ENCODE results near the gene AGTRAP. TPM values are rescaled to one million over a fixed set of nuclear protein-coding genes. Genes with fewer than 3 reads are reported as not detected.

Gene AGTRAP
- total and polyA plus RNA-seq, 9 of the 15 experiments (the other 6 are each of a cell fraction or from before 2014, with no cell fraction given) = 26.8 to 105 (median 57.5) TPM

DNA sequence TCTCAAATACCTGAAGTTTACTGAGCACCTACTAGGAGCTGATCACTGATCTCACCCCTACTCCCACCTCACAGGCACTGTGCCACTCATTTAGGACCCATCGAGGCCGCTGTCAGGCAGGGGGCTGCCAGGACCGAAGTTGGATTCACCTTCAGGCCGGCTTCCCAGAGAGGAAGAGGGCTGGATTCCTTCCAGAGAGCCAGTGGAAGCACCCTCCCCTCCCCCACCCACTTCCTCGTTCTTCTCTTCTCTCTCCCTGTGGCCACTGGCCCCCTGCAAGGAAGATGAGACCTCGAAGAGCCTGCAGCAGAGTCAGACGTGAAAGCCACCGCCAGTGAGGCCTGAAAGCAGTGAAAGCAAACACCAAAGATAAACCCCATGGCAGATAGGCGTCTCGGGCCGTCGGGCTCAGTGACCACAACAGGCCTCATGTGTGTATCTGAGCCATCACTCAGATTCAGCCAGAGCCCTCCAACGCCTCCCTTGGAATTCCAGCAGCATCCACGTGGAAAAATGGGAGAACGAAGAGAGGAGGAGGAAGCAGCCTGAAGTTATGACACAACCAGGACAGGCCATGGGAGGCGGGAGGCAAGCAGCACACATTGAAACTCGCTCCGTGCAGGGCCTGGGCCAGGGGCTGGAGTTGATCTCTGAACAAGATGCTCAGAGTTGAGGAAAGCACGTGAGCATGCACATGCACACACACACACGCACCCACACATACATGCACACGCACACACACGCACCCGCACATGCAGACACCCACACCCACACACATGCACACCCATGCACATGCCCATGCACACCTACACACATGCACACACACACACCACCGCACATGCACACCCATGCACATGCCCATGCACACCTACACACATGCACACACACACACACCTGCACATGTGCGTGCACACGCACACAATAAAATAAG is 6.2 kb upstream of the AGTRAP start (continued):
- no peak for TF ChIP-seq ZKSCAN3 (CRISPR knock-in tag; IDR thresholded peaks at IDR 0.05)
- TF ChIP-seq XRCC5 (IDR thresholded peaks at IDR 0.05; ENCODE audit: low read depth, low read length) = no peak
- TF ChIP-seq, protein P1, sequence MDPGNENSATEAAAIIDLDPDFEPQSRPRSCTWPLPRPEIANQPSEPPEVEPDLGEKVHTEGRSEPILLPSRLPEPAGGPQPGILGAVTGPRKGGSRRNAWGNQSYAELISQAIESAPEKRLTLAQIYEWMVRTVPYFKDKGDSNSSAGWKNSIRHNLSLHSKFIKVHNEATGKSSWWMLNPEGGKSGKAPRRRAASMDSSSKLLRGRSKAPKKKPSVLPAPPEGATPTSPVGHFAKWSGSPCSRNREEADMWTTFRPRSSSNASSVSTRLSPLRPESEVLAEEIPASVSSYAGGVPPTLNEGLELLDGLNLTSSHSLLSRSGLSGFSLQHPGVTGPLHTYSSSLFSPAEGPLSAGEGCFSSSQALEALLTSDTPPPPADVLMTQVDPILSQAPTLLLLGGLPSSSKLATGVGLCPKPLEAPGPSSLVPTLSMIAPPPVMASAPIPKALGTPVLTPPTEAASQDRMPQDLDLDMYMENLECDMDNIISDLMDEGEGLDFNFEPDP (CRISPR knock-in tag; IDR thresholded peaks at IDR 0.05) = no peak
- TF ChIP-seq, protein P2, sequence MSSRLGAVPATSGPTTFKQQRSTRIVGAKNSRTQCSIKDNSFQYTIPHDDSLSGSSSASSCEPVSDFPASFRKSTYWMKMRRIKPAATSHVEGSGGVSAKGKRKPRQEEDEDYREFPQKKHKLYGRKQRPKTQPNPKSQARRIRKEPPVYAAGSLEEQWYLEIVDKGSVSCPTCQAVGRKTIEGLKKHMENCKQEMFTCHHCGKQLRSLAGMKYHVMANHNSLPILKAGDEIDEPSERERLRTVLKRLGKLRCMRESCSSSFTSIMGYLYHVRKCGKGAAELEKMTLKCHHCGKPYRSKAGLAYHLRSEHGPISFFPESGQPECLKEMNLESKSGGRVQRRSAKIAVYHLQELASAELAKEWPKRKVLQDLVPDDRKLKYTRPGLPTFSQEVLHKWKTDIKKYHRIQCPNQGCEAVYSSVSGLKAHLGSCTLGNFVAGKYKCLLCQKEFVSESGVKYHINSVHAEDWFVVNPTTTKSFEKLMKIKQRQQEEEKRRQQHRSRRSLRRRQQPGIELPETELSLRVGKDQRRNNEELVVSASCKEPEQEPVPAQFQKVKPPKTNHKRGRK (tag; IDR thresholded peaks at IDR 0.05) = no peak
- TF ChIP-seq, protein P3, sequence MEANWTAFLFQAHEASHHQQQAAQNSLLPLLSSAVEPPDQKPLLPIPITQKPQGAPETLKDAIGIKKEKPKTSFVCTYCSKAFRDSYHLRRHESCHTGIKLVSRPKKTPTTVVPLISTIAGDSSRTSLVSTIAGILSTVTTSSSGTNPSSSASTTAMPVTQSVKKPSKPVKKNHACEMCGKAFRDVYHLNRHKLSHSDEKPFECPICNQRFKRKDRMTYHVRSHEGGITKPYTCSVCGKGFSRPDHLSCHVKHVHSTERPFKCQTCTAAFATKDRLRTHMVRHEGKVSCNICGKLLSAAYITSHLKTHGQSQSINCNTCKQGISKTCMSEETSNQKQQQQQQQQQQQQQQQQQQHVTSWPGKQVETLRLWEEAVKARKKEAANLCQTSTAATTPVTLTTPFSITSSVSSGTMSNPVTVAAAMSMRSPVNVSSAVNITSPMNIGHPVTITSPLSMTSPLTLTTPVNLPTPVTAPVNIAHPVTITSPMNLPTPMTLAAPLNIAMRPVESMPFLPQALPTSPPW (CRISPR knock-in tag; IDR thresholded peaks at IDR 0.05) = peak; percentile 27; the same call in 1 of the 2 replicates
- TF ChIP-seq HDAC1 (IDR thresholded peaks at IDR 0.05) = peak in 1 of 2 experiments; percentile 74; a peak in 2 of 4 replicates
- TF ChIP-seq RBM25 (IDR thresholded peaks at IDR 0.05; ENCODE audit: low read depth, low read length, severe bottlenecking) = no peak
- TF ChIP-seq TAF1 (IDR thresholded peaks at IDR 0.05; ENCODE audit: control insufficient read depth, extremely low read depth, insufficient read depth, low read length, severe bottlenecking) = no peak
- TF ChIP-seq, protein P4, sequence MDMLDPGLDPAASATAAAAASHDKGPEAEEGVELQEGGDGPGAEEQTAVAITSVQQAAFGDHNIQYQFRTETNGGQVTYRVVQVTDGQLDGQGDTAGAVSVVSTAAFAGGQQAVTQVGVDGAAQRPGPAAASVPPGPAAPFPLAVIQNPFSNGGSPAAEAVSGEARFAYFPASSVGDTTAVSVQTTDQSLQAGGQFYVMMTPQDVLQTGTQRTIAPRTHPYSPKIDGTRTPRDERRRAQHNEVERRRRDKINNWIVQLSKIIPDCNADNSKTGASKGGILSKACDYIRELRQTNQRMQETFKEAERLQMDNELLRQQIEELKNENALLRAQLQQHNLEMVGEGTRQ (CRISPR knock-in tag; IDR thresholded peaks at IDR 0.05) = no peak
- TF ChIP-seq, protein P5, sequence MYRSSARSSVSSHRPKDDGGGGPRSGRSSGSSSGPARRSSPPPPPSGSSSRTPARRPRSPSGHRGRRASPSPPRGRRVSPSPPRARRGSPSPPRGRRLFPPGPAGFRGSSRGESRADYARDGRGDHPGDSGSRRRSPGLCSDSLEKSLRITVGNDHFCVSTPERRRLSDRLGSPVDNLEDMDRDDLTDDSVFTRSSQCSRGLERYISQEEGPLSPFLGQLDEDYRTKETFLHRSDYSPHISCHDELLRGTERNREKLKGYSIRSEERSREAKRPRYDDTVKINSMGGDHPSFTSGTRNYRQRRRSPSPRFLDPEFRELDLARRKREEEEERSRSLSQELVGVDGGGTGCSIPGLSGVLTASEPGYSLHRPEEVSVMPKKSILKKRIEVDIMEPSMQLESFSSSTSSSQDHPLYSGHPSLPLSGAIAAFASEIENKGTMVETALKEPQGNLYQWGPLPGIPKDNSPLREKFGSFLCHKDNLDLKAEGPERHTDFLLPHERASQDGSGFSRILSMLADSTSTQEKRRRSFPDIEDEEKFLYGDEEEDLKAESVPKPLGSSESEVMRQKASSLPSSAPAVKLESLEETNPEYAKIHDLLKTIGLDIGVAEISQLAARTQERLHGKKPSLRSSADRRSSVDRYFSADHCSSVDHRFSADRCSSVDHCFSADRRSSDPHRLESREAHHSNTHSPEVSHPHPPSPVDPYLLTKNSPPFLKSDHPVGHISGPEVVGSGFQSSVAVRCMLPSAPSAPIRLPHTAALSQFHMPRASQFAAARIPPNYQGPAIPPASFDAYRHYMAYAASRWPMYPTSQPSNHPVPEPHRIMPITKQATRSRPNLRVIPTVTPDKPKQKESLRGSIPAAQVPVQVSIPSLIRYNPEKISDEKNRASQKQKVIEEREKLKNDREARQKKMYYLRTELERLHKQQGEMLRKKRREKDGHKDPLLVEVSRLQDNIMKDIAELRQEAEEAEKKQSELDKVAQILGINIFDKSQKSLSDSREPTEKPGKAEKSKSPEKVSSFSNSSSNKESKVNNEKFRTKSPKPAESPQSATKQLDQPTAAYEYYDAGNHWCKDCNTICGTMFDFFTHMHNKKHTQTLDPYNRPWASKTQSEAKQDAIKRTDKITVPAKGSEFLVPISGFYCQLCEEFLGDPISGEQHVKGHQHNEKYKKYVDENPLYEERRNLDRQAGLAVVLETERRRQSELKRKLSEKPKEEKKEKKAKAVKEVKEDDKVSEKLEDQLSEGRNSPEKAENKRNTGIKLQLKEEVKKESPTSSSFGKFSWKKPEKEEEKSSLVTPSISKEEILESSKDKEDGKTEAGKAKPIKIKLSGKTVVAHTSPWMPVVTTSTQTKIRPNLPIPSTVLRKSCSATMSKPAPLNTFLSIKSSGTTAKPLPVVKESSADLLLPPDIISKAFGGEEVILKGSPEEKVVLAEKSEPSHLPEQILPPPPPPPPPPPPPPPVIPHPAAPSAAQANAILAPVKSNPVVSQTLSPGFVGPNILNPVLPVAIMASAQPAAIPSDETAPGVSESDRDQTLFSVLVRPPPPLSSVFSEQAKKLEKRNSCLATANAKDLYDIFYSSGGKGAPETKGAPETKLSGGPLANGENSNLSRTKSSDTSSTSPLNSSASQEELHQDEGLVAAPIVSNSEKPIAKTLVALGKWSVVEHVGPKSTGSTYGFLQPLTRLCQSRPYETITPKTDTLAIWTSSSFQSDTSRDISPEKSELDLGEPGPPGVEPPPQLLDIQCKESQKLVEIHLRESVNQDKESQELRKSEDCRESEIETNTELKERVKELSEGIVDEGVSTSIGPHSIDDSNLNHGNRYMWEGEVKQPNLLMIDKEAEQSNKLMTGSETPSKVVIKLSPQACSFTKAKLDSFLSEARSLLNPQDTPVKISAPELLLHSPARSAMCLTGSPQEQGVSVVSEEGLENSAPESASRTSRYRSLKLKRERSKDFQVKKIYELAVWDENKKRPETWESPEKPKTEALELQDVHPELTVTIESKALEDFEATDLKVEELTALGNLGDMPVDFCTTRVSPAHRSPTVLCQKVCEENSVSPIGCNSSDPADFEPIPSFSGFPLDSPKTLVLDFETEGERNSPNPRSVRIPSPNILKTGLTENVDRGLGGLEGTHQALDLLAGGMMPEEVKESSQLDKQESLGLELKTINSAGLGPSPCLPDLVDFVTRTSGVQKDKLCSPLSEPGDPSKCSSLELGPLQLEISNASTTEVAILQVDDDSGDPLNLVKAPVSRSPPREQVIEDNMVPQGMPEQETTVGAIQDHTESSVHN (IDR thresholded peaks at IDR 0.05; ENCODE audit: borderline replicate concordance in 1 of 2, low read depth in 1 of 2) = no peak
- no peak for TF ChIP-seq ZNF561 (CRISPR knock-in tag; conservative IDR thresholded peaks at IDR 0.05)
- no peak; a peak in 1 of 4 replicates for TF ChIP-seq TRIM24 (IDR thresholded peaks at IDR 0.05)
